ENCODE data around the gene TNIK.

- no peak for TF ChIP-seq SUZ12 (IDR thresholded peaks at IDR 0.05; ENCODE audit: extremely low read depth, insufficient read depth, insufficient read length)
- no peak for TF ChIP-seq YY1 (IDR thresholded peaks at IDR 0.05; ENCODE audit: insufficient read depth, insufficient read length)
Observed at GRCh38 chr3:171260899-171261298, 199.3 kb downstream of the TNIK start.
